Dedifferentiated amniotic fluid mesenchymal stem cell (primary cell): Measurements from ENCODE around the gene CEP350.
A peak's percentile ranks its signal among the peaks of the same experiment; 100 is the strongest.
"Not testable (repeated sequence)": the region's sequence is repeated elsewhere in the genome, so short reads cannot be mapped to it uniquely, and the experiment has no call there.

ENCODE experiments used
- DNase-seq: peaks from one replicate; pipeline ENCODE4 v3.0.0-alpha.2; 2016; ENCODE audit errors: extremely low spot score

The CEP350 gene

DNA sequence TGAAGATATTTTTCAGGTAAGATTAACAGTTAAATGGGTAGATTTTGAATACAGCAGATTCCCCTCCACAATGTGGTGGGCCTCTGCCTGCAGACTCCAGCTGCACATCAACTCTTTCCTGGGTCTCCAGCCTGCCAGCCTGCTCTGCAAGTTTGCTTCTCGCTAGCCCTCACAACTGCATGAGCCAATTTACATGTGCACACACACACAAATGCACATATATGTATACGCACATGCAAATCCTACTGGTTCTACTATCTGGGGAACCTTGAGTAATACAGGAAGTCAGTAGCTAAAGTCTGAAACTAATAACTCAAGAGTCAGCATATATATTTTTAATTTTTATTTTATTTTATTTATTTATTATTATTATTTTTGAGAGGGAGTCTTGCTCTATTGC lies 165.2 kb downstream of the CEP350 start:
- DNase-seq, result no peak

DNA sequence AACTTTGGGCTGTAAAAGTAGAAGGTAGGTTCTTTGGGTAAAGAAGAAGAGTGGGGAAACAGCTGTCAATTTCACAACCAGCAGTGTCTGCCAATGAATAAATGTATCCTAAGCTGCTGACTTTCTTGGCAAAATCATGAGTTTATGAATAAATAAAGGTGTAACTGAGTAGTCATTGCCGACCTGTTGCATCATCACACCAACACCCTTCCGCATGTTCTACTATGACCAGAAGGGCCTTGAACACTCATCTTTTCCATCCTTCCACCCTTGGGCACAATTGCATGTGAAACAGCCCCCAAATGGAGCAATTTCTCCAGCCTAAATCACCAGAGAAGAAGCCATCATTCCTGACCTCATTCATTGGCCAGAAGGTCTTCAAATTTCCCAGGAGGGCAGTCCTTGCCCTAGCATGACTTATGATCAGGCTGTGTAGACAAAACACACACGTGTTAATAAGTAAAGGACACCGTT lies 168.9 kb downstream of the CEP350 start:
- DNase-seq, result no peak

DNA sequence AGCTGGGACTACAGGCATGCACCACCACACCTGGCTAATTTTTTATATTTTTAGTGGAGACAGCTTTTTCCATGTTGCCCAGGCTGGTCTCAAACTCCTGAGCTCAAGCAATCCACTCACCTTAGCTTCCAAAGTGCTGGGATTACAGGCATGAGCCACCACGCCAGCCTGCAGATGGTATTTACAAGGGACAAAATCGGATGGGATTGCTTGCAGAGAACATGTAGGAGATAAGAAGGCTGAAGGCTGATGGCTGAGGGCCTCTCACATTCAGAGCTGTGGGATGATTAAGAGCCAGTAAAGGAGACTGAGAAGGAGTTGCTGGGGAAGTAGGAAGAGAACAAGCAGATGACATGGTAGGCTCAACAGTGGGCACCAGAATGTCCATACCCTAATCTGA lies 176.0 kb downstream of the CEP350 start:
- DNase-seq, result no peak

DNA sequence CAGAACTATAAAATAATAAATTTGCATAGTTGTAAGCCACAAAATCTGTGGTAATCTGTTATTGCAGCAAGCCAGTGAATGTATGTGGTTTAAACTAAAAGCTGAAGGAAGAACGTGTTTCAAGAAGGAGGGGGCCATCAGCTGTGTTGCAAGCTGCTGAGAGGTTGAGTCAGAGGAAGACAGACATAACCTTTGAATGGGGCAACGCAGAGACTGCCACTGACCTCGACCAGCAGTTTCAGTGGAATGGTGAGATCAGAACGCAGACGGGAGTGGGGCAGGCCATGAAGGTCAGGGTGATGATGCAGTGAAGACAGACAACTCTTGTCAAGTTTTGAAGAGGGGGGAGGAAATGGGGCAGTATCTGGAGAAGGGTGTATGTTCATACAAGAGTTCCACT lies 176.9 kb downstream of the CEP350 start:
- no peak for DNase-seq

GRCh38 chr1:180133193-180133592 lies 178.6 kb downstream of the CEP350 start:
- no peak for DNase-seq

GRCh38 chr1:180133688-180134087 lies 179.1 kb downstream of the CEP350 start:
- DNase-seq, result not testable (repeated sequence)

- DNase-seq, result no peak
Observed at GRCh38 chr1:180135535-180135934, 180.9 kb downstream of the CEP350 start.

DNA sequence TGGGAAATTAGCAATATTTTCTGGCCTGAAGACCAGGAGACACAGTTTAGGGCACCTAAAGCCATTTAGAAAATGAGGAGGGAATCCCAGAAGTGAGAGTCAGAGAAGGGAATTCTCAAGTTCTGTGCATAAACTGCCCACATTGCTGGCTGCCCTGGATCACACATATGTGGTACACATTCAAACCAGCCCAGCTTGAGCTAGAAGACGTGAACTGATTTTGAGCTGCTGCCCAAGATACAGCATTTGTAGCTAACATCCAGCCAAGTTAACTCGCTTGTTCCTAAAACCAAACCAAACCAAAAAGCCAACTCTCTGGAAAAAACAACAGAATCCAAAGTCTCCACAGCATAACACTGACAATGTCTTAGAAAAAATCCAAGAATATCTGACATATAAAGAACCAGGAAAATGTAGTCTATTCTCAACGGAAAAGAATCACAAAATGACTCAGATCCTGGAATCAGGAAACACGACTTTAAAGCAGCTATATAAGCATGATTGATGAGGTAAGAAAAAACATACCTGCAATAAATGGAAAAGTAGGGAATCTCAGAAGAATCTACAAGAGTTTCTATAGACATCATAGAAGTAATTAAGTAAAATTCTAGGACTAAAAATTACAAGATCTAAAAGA lies 181.8 kb downstream of the CEP350 start:
- no peak for DNase-seq

DNA sequence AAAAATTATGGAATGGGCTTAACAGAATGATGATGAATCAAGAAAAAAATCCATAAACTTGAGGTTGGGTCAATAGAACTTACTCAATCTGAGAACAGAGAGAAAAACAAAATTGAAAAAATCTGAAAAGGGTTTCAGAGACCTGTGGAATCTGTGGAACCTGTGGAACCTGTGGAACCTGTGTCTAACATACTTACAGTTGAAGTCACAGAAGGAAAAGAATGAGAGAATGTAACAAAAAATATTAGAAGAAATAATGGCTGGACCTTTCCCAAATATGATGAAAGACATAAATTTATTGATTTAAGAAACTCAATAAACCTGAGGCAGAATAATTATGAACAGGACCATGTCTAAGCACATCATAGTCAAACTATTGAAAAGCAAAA lies 182.4 kb downstream of the CEP350 start:
- no peak for DNase-seq

DNA sequence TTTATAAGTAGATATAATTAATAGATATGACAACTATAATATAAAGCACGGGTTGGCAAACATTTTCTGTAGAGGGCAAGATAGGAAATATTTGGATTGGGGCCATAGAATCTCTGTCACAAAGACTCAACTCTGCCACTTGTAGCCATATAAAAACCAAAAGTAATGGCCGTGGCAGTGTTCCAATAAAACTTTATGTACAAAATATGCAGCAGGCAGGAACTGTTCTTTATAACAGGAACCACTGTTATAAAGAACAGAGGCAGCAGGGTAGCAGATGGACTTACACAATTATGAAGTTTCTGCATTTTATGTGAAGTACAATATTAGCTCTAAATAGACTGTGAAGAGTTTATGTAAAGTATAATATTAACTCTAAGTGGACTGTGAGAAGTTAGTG lies 183.2 kb downstream of the CEP350 start:
- DNase-seq, result no peak

- no peak for DNase-seq
Observed at GRCh38 chr1:180141381-180141934, 186.8 kb downstream of the CEP350 start.

- no peak for DNase-seq
Observed at GRCh38 chr1:180143359-180143758, 188.7 kb downstream of the CEP350 start.

GRCh38 chr1:180144659-180145357 lies 190.2 kb downstream of the CEP350 start:
- no peak for DNase-seq

GRCh38 chr1:180145446-180145845 lies 190.8 kb downstream of the CEP350 start:
- no peak for DNase-seq

DNA sequence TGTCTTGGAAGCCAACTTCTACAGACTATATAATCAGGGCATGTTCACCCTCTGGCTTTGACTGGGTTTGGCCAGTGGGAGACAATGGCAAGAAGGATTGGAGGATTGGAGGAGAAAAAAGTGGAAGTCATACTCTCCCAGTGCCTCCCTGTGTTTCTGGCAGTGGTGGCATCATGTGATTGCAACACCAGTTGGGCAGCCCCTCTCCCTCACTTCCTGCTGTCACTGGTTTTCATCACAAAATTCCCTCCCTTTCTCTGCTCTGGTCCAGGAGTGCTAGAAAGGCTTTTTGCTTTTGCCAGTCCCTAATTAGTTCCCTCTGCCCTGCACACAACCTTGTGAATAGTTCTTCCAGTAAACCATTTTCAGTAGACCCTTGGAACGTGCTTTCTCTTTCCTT lies 196.4 kb downstream of the CEP350 start:
- peak; percentile 20 for DNase-seq

DNA sequence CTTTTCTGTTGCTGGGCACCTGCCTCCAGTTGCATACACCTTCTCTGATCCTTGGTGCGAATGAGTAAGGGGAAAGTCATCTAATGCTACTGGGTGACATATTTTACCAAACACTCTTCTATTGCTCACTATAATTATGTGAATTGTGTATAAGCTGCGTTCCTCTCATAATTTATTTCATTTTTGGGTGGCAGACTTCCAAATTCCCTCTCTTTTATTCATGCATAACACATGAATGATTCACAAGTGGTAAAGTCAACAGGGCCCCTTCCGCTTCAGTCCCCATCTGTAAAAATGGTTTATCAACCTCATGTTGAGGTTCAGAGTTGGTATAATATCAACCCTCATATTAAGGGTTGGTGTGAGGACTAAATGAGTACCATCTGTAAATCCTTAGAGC lies 196.9 kb downstream of the CEP350 start:
- DNase-seq, result peak; percentile 80

DNA sequence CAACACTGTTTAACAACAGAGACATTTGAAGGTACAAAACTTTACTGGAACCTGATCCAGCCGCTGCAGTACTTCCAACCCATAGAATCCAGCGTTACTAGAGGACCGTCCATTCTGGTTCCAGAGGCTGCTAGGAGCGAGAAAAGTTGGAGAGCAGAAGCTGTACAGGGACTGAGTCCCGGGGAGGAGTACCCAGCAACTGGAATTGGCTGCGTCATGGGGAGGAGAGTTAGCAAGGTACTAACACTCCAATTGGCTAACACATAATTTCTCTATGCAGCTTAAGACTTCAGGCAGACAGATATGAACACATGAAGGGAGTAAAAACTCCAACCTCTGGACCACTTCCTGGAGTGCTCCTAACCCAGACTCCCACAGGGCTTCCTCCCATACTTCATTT lies 198.0 kb downstream of the CEP350 start:
- no peak for DNase-seq

GRCh38 chr1:180153032-180153431 lies 198.4 kb downstream of the CEP350 start:
- DNase-seq, result no peak

GRCh38 chr1:180154003-180154324 lies 199.4 kb downstream of the CEP350 start:
- DNase-seq, result no peak

GRCh38 chr1:180154325-180155181 lies 199.9 kb downstream of the CEP350 start, which contains the start of gene QSOX1:
QSOX1 (plus strand) TSS chr1:180154869; CDS start chr1:180154908, 39 bp downstream.
- peak; percentile 79 for DNase-seq

DNA sequence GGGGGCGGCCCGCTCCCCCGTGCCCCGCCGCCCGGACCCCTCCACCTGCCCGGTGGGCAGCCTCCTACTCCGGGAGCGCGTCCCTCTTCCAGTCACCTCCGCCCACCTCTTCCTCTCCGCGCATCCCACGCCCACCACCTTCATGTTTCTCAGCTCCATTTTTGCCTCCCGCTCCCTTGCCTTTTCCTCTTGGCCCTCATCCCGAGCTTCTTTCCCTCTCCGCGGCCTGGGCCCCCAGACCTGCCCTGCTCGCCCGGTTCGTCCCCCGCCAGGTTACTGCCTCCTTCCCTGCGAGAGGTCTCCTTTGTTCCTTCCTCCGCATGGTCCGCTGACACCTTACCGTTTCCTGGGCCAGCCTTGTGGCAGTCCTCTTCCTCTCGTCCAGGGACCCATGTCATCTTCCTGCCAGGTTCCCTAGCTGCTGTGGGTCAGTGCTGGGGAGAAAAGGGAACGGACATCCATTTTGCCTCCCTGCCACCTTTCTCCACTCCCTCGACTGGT lies 200.6 kb downstream of the CEP350 start:
- DNase-seq, result no peak

DNA sequence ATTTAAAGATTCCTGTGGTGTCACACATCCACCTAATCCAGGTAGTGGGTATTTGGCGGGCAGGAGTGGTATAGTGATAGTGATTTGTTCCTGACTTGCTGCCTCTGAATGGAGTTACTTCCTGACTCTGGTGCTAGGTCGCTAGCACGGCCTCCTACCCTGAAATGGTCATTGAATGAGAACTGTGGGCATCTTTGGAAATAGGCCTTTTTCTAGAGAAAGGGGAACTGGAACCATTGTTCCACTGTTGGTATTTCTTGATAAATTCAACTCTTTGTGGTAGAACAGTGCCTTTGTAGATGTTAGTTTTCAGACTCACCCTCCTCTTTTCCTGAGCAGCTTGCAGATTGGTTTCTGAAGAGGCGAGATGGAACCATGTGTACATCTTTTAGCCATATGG lies 201.6 kb downstream of the CEP350 start:
- DNase-seq, result no peak
